IMR-90 (cell line): ENCODE measurements around the gene KNCN. TPM values are rescaled to one million over a fixed set of nuclear protein-coding genes. Genes with fewer than 3 reads are reported as not detected.

Experiments used
- ATAC-seq: fragments of 200-7000 bp; cut with Tn5 transposase; 2 replicates; pipeline ENCODE4 v1.9.1; 2020; ENCODE audit warnings: low read depth, mild to moderate bottlenecking, moderate library complexity
- BruUV-seq: library from RNA; stranded (reverse); fragments of 400-500 nt; replicated peaks from 2 replicates; lab custom pipeline; 2021; lab: Mats Ljungman, UMichigan
- CTCF ChIA-PET: fragments of 300-600 bp; formaldehyde crosslinking; extraction: SDS; loops from one replicate; lab custom pipeline; 2021; ENCODE audit warnings: antibody characterized with exemption; lab: Yijun Ruan, JAX
- POLR2A ChIA-PET: fragments of 300-600 bp; sonication (Branson Sonifier 250); formaldehyde crosslinking; loops from one replicate; lab custom pipeline; 2022; ENCODE audit warnings: antibody characterized with exemption; ENCODE audit not compliant: unreplicated experiment; lab: Charles Lee
- DNase-seq: peaks from one replicate; pipeline ENCODE4 v3.0.0; 2013
- H2AFZ ChIP-seq: replicated peaks from 2 replicates; pipeline ENCODE3; 2013; ENCODE audit warnings: low read length, mild to moderate bottlenecking; ENCODE audit not compliant: poor library complexity
- H2AK5ac ChIP-seq: 2 replicates; pipeline ENCODE4 v1.6.1; 2013; ENCODE audit warnings: low read depth, low read length, inconsistent platforms
- H2AK9ac ChIP-seq: replicated peaks from 2 replicates; pipeline ENCODE3; 2013; ENCODE audit warnings: mild to moderate bottlenecking, low read depth, low read length, moderate library complexity; ENCODE audit not compliant: poor library complexity
- H2BK120ac ChIP-seq: 2 replicates; pipeline ENCODE4 v1.6.1; 2013; ENCODE audit warnings: low read depth, low read length, inconsistent platforms
- H2BK15ac ChIP-seq: 3 replicates; pipeline ENCODE4 v1.6.1; 2013; ENCODE audit warnings: low read depth, low read length, inconsistent platforms
- H2BK20ac ChIP-seq: 2 replicates; pipeline ENCODE4 v1.6.1; 2013; ENCODE audit warnings: low read depth, mild to moderate bottlenecking, inconsistent platforms, low read length, moderate library complexity
- H2BK5ac ChIP-seq: 2 replicates; pipeline ENCODE4 v1.6.1; 2013; ENCODE audit warnings: mild to moderate bottlenecking, low read depth, low read length, inconsistent platforms; ENCODE audit not compliant: poor library complexity, severe bottlenecking
- H3K14ac ChIP-seq: replicated peaks from 2 replicates; pipeline ENCODE4 v1.6.1; 2013; ENCODE audit warnings: low read depth, low read length, inconsistent platforms
- H3K18ac ChIP-seq: 2 replicates; pipeline ENCODE4 v1.6.1; 2013; ENCODE audit warnings: low read depth, low read length, control low read depth
- H3K23ac ChIP-seq: 2 replicates; pipeline ENCODE4 v1.6.1; 2013; ENCODE audit warnings: low read depth, low read length, inconsistent platforms
- H3K27ac ChIP-seq: 2 replicates; pipeline ENCODE4 v1.5.1; 2013; ENCODE audit warnings: mild to moderate bottlenecking, control low read depth, low read length; ENCODE audit not compliant: insufficient read depth
- H3K27me3 ChIP-seq: 2 replicates; pipeline ENCODE4 v1.6.1; 2013; ENCODE audit warnings: low read length; ENCODE audit not compliant: control insufficient read depth, insufficient read depth
- H3K36me3 ChIP-seq: 2 replicates; pipeline ENCODE4 v1.6.1; 2013; ENCODE audit warnings: low read length, mixed read lengths; ENCODE audit not compliant: control insufficient read depth, insufficient read depth
- H3K4ac ChIP-seq: 2 replicates; pipeline ENCODE4 v1.6.1; 2013; ENCODE audit warnings: low read depth, low read length, inconsistent platforms
- H3K4me1 ChIP-seq: 2 replicates; pipeline ENCODE4 v1.6.1; 2013; ENCODE audit warnings: low read length, mixed read lengths; ENCODE audit not compliant: control insufficient read depth, insufficient read depth
- H3K4me2 ChIP-seq: 2 replicates; pipeline ENCODE4 v1.6.1; 2013; ENCODE audit warnings: low read depth, mild to moderate bottlenecking, control low read depth, low read length, moderate library complexity
- H3K4me3 ChIP-seq: 2 replicates; pipeline ENCODE4 v1.5.1; 2013; ENCODE audit warnings: low read depth, mild to moderate bottlenecking, control low read depth, low read length, moderate library complexity; ENCODE audit not compliant: insufficient read depth
- H3K56ac ChIP-seq: 2 replicates; pipeline ENCODE4 v1.6.1; 2013; ENCODE audit warnings: low read length, inconsistent platforms; ENCODE audit not compliant: insufficient read depth; ENCODE audit errors: extremely low read depth
- H3K79me1 ChIP-seq, 2 experiments: 2 replicates each; pipeline ENCODE4 v1.6.1; 2013; ENCODE audit warnings: low read length in 2 of 2, inconsistent platforms in 1 of 2, low read depth in 1 of 2
- H3K9ac ChIP-seq: 2 replicates; pipeline ENCODE4 v1.6.1; 2013; ENCODE audit warnings: low read depth, low read length, control low read depth
- H3K9me1 ChIP-seq: 2 replicates; pipeline ENCODE4 v1.6.1; 2013; ENCODE audit warnings: low read length, inconsistent platforms; ENCODE audit not compliant: insufficient read depth
- H3K9me3 ChIP-seq: 2 replicates; pipeline ENCODE4 v1.6.1; 2013; ENCODE audit warnings: low read length; ENCODE audit not compliant: control insufficient read depth, insufficient read depth
- H4K20me1 ChIP-seq: 2 replicates; pipeline ENCODE4 v1.6.1; 2013; ENCODE audit warnings: low read length, inconsistent platforms; ENCODE audit not compliant: insufficient read depth
- H4K5ac ChIP-seq: 2 replicates; pipeline ENCODE4 v1.6.1; 2013; ENCODE audit warnings: mild to moderate bottlenecking, low read depth, low read length, control low read depth
- H4K8ac ChIP-seq, 2 experiments: 2 replicates each; pipeline ENCODE4 v1.6.1; 2013; ENCODE audit warnings: low read depth in 2 of 2, low read length in 2 of 2, control low read depth in 1 of 2, inconsistent platforms in 1 of 2
- H4K91ac ChIP-seq: 2 replicates; pipeline ENCODE4 v1.6.1; 2013; ENCODE audit warnings: low read depth, low read length, inconsistent platforms; ENCODE audit not compliant: insufficient read depth
- BHLHE40 ChIP-seq: fragments of 150-350 bp; IDR thresholded peaks from 2 replicates; pipeline ENCODE4 v1.6.1; 2016; ENCODE audit warnings: mild to moderate bottlenecking, low read depth, low read length
- CEBPB ChIP-seq: IDR thresholded peaks from 2 replicates; pipeline ENCODE4 v1.6.1; 2012; ENCODE audit warnings: low read depth, low read length, improper control_type of control experiment
- CHD1 ChIP-seq: IDR thresholded peaks from 2 replicates; pipeline ENCODE4 v1.6.1; 2012; ENCODE audit warnings: low read depth, low read length, improper control_type of control experiment
- FOS ChIP-seq: fragments of 150-350 bp; IDR thresholded peaks from 2 replicates; pipeline ENCODE4 v1.6.1; 2016; ENCODE audit warnings: low read depth, low read length
- MAFK ChIP-seq: IDR thresholded peaks from 2 replicates; pipeline ENCODE4 v1.6.1; 2012; ENCODE audit warnings: low read depth, low read length, improper control_type of control experiment
- MAZ ChIP-seq: IDR thresholded peaks from 2 replicates; pipeline ENCODE4 v1.6.1; 2012; ENCODE audit warnings: low read depth, mild to moderate bottlenecking, low read length, improper control_type of control experiment, moderate library complexity, borderline replicate concordance
- MXI1 ChIP-seq: IDR thresholded peaks from 2 replicates; pipeline ENCODE4 v1.6.1; 2012; ENCODE audit warnings: low read depth, mild to moderate bottlenecking, low read length, moderate library complexity, borderline replicate concordance
- NFE2L2 ChIP-seq: fragments of 150-350 bp; IDR thresholded peaks from 2 replicates; pipeline ENCODE4 v1.6.1; 2016; ENCODE audit warnings: low read depth, mild to moderate bottlenecking, low read length
- POLR2A ChIP-seq: IDR thresholded peaks from 2 replicates; pipeline ENCODE4 v1.6.1; 2012; ENCODE audit warnings: mild to moderate bottlenecking, low read depth, low read length
- RAD21 ChIP-seq: IDR thresholded peaks from 2 replicates; pipeline ENCODE4 v1.6.1; 2012; ENCODE audit warnings: low read length, improper control_type of control experiment
- RCOR1 ChIP-seq: IDR thresholded peaks from 2 replicates; pipeline ENCODE4 v1.6.1; 2012; ENCODE audit warnings: mild to moderate bottlenecking, low read length, improper control_type of control experiment; ENCODE audit not compliant: insufficient replicate concordance
- RFX5 ChIP-seq: IDR thresholded peaks from 2 replicates; pipeline ENCODE4 v1.8.0; 2012; ENCODE audit warnings: low read depth, mild to moderate bottlenecking, low read length, moderate library complexity
- SMC3 ChIP-seq: fragments of 150-350 bp; IDR thresholded peaks from 2 replicates; pipeline ENCODE4 v1.6.1; 2016; ENCODE audit warnings: low read depth, mild to moderate bottlenecking, antibody characterized with exemption, low read length, moderate library complexity
- USF2 ChIP-seq: fragments of 150-350 bp; IDR thresholded peaks from 2 replicates; pipeline ENCODE4 v1.6.1; 2017; ENCODE audit warnings: mild to moderate bottlenecking, antibody characterized with exemption, low read length, low read depth
- WGBS, 2 experiments: methylation state at CpG; one replicate each; pipeline versions ENCODE4 v1.1.5 to v1.1.7; 2013; ENCODE audit warnings: missing lambda C conversion rate in 2 of 2; ENCODE audit not compliant: insufficient read length in 1 of 2; ENCODE audit errors: extremely low coverage in 2 of 2; 5-methylcytosine and 5-hydroxymethylcytosine counted together
- dilution Hi-C: fragments of 300-500 bp; cut with HindIII; formaldehyde crosslinking; loops from one replicate; pipeline ENCODE4 v1.14.3; 2018; ENCODE audit warnings: low sequenced_read_pairs; ENCODE audit not compliant: unreplicated experiment
- in situ Hi-C: fragments of 300-500 bp; cut with MboI; formaldehyde crosslinking; loops from 3 replicates; pipeline ENCODE4 v1.14.3; 2019; ENCODE audit warnings: low sequenced_read_pairs, inconsistent platforms, mixed read lengths
- intact Hi-C: fragments of 100-400 bp; cut with micrococcal nuclease; formaldehyde crosslinking; loops from 2 replicates; pipeline ENCODE4 v1.10.0; 2022
- polyA plus RNA-seq, 3 experiments: library from polyadenylated mRNA; depleted of rRNA; stranded (reverse); fragments of >200 nt; gene quantifications; 2 replicates each; pipeline ENCODE4 v1.2.3, GENCODE V29; 2012; ENCODE audit warnings: low replicate concordance in 1 of 3
- total RNA-seq: library from RNA; depleted of rRNA; stranded (reverse); fragments of >200 nt; gene quantifications from 2 replicates; pipeline ENCODE4 v1.2.3, GENCODE V29; 2012
- TF ChIP-seq, protein P1 (sequence below): conservative IDR thresholded peaks from 2 replicates; pipeline ENCODE4 v1.5.1; 2012; ENCODE audit warnings: mild to moderate bottlenecking, low read depth, low read length, improper control_type of control experiment
- TF ChIP-seq, protein P2 (sequence below): fragments of 150-350 bp; IDR thresholded peaks from 2 replicates; pipeline ENCODE4 v1.6.1; 2016; ENCODE audit warnings: low read depth, mild to moderate bottlenecking, low read length, moderate library complexity, borderline replicate concordance

KNCN gene
- total and polyA plus RNA-seq, 2 of the 4 experiments (the other 2 are of a cell fraction), result not detected

GRCh38 chr1:46577671-46578070 lies 26.2 kb upstream of the KNCN start:
- Histone ChIP-seq H2BK120ac (no peak overlapping the region), H3K14ac (no peak overlapping the region), H3K27ac (no peak overlapping the region), H2AK5ac (no peak overlapping the region), H3K4me1 (no peaks in the 10 kb centered on the region), H3K27me3 (no peaks in the 10 kb centered on the region), H2AK9ac (no peak overlapping the region), H3K23ac (no peak overlapping the region), H3K56ac (no peak overlapping the region), H4K20me1 (no peaks in the 10 kb centered on the region; the same call in 1 of the 2 replicates), H3K9ac (no peak overlapping the region), H4K8ac (no peak overlapping the region), H3K4me3 (no peak overlapping the region), H3K79me1 (peaks cover 0 to 5% of the 10 kb centered on the region in 2 experiments; a peak in 2 of 4 replicates), H3K4me2 (no peak overlapping the region), H2BK15ac (no peak overlapping the region), H3K9me3 (no peaks in the 10 kb centered on the region), H3K4ac (no peak overlapping the region), H3K9me1 (peaks cover 11% of the 10 kb centered on the region), H2BK5ac (no peak overlapping the region), H2BK20ac (no peak overlapping the region), H3K18ac (no peak overlapping the region), H2AFZ (no peak overlapping the region), H4K5ac (no peak overlapping the region), H4K91ac (no peak overlapping the region), H3K36me3 (peaks cover 48% of the 10 kb centered on the region)
- in situ Hi-C loops (no loop called here), intact Hi-C loops (no loop called here), dilution Hi-C loops (no loop called here)
- ChIA-PET CTCF (no interaction called here), POLR2A (no interaction called here)
- BruUV-seq, result no TSS peak
- WGBS, 2 experiments, result 50% methylated on average over 1 of the region's 4 CpGs; no CpG with 5 or more reads in 1 of the 2 experiments
- TF ChIP-seq RAD21 (no peak), USF2 (no peak), CHD1 (no peak), RCOR1 (no peak), CEBPB (no peak), BHLHE40 (no peak), MAFK (no peak), POLR2A (no peak), MXI1 (no peak), MAZ (no peak), RFX5 (no peak), SMC3 (no peak), FOS (no peak), NFE2L2 (no peak)
- TF ChIP-seq, protein P1, sequence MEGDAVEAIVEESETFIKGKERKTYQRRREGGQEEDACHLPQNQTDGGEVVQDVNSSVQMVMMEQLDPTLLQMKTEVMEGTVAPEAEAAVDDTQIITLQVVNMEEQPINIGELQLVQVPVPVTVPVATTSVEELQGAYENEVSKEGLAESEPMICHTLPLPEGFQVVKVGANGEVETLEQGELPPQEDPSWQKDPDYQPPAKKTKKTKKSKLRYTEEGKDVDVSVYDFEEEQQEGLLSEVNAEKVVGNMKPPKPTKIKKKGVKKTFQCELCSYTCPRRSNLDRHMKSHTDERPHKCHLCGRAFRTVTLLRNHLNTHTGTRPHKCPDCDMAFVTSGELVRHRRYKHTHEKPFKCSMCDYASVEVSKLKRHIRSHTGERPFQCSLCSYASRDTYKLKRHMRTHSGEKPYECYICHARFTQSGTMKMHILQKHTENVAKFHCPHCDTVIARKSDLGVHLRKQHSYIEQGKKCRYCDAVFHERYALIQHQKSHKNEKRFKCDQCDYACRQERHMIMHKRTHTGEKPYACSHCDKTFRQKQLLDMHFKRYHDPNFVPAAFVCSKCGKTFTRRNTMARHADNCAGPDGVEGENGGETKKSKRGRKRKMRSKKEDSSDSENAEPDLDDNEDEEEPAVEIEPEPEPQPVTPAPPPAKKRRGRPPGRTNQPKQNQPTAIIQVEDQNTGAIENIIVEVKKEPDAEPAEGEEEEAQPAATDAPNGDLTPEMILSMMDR, result no peak
- TF ChIP-seq, protein P2, sequence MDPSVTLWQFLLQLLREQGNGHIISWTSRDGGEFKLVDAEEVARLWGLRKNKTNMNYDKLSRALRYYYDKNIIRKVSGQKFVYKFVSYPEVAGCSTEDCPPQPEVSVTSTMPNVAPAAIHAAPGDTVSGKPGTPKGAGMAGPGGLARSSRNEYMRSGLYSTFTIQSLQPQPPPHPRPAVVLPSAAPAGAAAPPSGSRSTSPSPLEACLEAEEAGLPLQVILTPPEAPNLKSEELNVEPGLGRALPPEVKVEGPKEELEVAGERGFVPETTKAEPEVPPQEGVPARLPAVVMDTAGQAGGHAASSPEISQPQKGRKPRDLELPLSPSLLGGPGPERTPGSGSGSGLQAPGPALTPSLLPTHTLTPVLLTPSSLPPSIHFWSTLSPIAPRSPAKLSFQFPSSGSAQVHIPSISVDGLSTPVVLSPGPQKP, result no peak
- no peak for ATAC-seq
- no peak for DNase-seq
